Measurements from ENCODE around the gene SEC14L5.

- TF ChIP-seq MEIS1 (CRISPR knock-in tag; IDR thresholded peaks at IDR 0.05; ENCODE audit: borderline replicate concordance) (no peak), ZNF747 (tag by site-specific recombination; IDR thresholded peaks at IDR 0.05) (no peak), ZNF398 (tag by site-specific recombination; IDR thresholded peaks at IDR 0.05) (no peak), ZNF513 (tag by site-specific recombination; IDR thresholded peaks at IDR 0.05) (no peak)
Observed at GRCh38 chr16:5059386-5060072, 101.4 kb downstream of the SEC14L5 start.

Data from HEK293 (cell line).